ENCODE measurements around the gene PDE1A.

GRCh38 chr2:182302174-182302573, 124.7 kb downstream of the PDE1A start:
- TF ChIP-seq TP53 (CRISPR knock-in tag; conservative IDR thresholded peaks at IDR 0.05) (no peak), TRAFD1 (CRISPR knock-in tag; IDR thresholded peaks at IDR 0.05; ENCODE audit: borderline replicate concordance) (no peak), ZNF124 (CRISPR knock-in tag; IDR thresholded peaks at IDR 0.05) (no peak), HCFC1 (IDR thresholded peaks at IDR 0.05; ENCODE audit: low read depth, low read length) (no peak), ZBTB33 (CRISPR knock-in tag; IDR thresholded peaks at IDR 0.05) (no peak), MLX (CRISPR knock-in tag; IDR thresholded peaks at IDR 0.05) (no peak), MEIS1 (CRISPR knock-in tag; IDR thresholded peaks at IDR 0.05; ENCODE audit: borderline replicate concordance) (no peak), ATM (IDR thresholded peaks at IDR 0.05; ENCODE audit: borderline replicate concordance) (no peak), POLR2A (IDR thresholded peaks at IDR 0.05; ENCODE audit: insufficient read depth in 1 of 2, low read depth in 2 of 2, low read length in 2 of 2) (no peak), ZSCAN5A (CRISPR knock-in tag; IDR thresholded peaks at IDR 0.05; ENCODE audit: borderline replicate concordance) (no peak), POLR2G (IDR thresholded peaks at IDR 0.05; ENCODE audit: low read depth, low read length) (no peak), ZNF44 (CRISPR knock-in tag; IDR thresholded peaks at IDR 0.05) (no peak), U2AF2 (IDR thresholded peaks at IDR 0.05; ENCODE audit: low read depth, low read length) (no peak)

Data from HepG2 (cell line).